Measurements from ENCODE around the gene SLC25A21.

GRCh38 chr14:36741858-36742257, 430.5 kb downstream of the SLC25A21 start:
- no peak for TF ChIP-seq POLR2AphosphoS5 (IDR thresholded peaks at IDR 0.05; ENCODE audit: borderline replicate concordance, low read depth, low read length)
- no peak for TF ChIP-seq EZH2 (IDR thresholded peaks at IDR 0.05)

Data from SK-N-MC (cell line).